NCI-H1436 treated with DMSO at 0.1 percent for 48 hours (cell line): ENCODE data around the gene ATP6V0A4.
"Not testable (repeated sequence)": the region's sequence is repeated elsewhere in the genome, so short reads cannot be mapped to it uniquely, and the experiment has no call there.

Experiments
- DNase-seq: peaks from one replicate; lab custom pipeline; 2025; lab: John Stamatoyannopoulos, UW

The ATP6V0A4 gene

DNA sequence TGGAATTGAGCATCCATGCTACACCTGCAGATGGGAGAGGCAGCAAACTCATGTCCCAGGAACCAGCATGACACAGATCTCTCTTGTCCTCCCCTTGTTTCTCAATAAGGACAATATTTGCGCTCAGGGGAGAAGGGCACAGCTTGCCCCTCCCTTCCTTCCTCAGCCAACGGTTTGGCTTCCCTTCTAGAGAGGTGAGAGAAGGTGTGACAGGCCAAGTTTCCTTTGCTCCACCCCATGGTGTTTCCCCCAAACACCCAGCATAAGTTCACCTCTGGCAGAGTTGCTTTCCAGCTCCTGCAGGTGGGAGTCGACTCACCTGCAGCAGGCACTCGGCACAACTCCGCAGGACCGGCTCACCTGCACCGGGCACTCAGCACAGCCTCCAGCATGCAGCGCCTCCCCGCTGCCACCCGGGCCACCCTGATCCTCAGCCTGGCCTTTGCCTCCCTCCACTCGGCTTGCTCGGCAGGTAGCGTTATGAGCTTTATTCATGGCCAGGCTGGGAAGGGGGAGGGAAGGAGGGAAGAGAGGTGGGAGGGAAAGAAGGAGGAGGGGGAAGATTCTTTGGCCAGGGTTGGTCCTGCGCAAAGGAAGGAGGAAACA is at the start of gene ATP6V0A4, which contains the start of gene TMEM213:
TSS of gene ATP6V0A4 (minus strand) at position 482 of the 606 bp plus-strand sequence. CDS start 26,949 bp downstream, outside the sequence.
TSS of gene TMEM213 (plus strand) at position 280 of the 606 bp plus-strand sequence. CDS start at position 391, 111 bp downstream.
- no peak for DNase-seq

DNA sequence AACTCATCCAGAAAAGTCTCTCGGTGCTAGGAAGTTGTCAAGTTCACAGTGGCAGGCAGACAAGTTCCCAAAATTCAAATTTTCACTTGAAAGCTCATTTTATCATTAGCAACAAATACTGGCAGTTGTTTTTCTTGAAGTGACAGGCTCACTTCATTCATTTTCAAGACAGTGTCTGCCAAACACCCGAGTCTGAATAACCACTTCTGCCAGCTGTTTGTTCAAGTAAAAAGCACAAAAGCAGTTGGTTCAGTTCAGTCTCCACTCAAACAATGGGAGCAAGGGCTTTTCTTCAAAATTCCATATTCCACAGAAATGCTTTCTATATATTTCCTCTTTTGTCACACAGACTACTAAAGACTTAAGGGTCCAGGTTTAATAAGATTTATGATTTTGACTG is 47.7 kb upstream of the ATP6V0A4 start:
- no peak for DNase-seq

DNA sequence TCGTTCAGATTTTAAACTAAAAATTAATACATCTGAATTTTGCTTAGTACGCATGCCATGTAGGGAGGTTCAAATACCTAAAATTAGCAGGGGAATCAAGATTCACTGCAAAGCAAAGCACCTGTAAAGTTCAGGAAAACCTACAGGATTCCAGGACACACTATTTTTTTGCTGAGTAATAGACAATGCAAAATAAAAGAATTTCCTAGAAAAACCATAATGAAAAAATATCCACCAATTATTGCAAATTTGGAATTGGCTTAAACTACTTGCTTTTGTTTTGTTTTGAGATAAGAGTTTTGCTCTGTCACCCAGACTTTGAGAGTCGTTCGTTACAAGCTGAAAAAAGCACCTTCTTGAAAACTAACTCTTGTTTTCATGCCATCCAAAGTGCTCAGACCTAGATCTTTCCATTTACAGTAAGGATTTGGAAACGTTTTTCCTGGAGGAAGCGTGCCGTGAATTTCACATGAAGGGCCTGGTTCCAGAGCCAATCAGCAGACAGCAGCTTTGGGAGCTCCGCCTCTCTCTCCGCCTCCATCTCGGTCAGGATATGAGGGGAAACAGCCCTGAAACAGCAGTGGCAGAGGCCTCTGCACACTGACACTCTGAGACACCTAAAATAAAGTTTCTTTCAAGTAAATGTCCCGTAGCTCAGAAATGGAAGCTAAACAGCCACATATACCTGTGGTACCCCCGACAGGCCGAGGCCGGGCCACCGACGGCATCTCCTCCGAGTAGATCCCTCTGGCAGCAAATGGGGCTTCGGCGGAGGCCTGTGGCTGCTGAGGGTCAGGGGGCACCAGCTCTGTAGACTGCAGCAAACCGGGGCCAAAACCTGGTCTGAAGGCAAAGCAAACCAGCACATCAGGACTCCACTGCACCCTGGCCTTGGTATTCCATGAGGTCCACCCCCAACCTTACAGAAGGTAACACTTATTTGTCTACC is 45.9 kb upstream of the ATP6V0A4 start:
- no peak for DNase-seq

DNA sequence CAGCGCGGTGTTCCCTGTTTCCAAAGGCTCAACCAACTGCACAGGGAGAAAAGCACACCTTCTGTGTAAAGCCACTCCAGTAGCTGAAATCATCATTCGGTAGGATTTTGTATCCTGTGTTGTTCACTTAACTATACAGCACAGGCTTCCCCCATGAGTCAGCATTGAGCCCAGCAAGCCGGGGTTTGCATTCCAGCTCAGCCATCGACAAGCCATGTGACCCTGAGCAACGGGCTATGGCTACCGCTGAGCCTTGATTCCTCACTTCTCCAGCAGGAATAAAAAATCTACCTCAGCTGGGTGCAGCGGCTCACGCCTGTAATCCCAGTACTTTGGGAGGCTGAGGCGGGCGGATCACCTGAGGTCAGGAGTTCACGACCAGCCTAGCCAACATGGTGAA is 44.1 kb upstream of the ATP6V0A4 start:
- DNase-seq, result no peak

- DNase-seq, result no peak
Observed at GRCh38 chr7:138838166-138838565, 40.2 kb upstream of the ATP6V0A4 start.

- DNase-seq, result no peak
Observed at GRCh38 chr7:138837627-138838026, 39.6 kb upstream of the ATP6V0A4 start.

DNA sequence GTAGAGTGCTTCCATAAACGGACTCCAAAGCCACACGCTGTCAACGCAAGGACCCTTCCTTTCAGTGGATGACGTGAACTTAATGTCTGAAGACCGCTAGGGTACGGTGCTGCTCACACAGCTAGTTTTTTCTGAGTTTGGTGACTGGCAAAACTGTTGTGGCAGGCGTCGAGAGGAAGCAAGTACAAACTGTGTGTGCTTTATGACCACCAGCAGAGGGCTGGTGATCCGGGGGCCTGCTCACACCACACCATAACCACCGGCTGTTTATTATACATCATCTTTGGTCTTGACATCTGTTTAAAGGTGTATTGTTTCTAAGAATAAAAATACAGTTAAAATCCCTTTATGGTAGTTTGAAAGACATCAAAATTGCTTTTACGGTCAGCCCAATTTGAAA is 37.1 kb upstream of the ATP6V0A4 start:
- no peak for DNase-seq

DNA sequence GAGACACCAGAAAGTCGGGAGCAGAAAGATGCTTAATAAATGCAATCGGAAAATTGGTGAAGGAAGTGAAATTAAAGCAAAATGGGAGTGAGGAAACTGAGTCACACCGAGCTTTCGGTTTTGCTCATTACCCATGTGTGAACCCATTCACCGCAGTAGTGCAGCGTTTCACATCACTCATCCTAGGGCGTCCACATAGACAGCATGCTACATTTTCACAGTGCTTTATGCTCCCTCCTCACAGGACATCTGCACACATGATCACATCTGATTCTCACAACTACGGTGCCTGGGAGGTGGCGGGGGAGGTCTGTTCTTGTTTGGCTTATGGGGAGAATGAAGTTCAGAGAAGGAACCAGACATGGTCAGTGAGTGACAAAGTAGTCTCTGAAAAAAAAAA is 36.6 kb upstream of the ATP6V0A4 start:
- DNase-seq, result no peak

DNA sequence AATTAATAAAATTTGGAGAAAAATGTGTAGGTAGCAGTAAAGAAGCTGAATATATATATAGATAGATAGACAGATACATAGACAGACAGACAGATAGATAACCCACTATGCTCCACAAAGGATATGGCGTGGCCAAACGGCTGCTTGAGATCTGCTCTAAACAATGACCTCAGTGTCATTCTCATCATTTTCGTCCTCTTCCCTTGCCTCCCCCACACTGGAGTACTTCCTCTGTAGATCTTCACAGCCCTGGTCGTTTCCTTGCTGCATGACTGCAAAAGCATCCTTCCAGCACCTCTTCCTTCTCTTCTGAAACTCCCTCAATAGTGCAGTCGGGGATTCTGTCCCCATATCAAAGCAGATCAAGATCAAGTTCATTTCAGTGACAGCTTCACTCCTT is 35.6 kb upstream of the ATP6V0A4 start:
- no peak for DNase-seq

- no peak for DNase-seq
Observed at GRCh38 chr7:138832966-138833365, 35.0 kb upstream of the ATP6V0A4 start.

GRCh38 chr7:138829335-138829734 is 31.3 kb upstream of the ATP6V0A4 start:
- DNase-seq, result no peak

- DNase-seq, result no peak
Observed at GRCh38 chr7:138828302-138828701, 30.3 kb upstream of the ATP6V0A4 start.

DNA sequence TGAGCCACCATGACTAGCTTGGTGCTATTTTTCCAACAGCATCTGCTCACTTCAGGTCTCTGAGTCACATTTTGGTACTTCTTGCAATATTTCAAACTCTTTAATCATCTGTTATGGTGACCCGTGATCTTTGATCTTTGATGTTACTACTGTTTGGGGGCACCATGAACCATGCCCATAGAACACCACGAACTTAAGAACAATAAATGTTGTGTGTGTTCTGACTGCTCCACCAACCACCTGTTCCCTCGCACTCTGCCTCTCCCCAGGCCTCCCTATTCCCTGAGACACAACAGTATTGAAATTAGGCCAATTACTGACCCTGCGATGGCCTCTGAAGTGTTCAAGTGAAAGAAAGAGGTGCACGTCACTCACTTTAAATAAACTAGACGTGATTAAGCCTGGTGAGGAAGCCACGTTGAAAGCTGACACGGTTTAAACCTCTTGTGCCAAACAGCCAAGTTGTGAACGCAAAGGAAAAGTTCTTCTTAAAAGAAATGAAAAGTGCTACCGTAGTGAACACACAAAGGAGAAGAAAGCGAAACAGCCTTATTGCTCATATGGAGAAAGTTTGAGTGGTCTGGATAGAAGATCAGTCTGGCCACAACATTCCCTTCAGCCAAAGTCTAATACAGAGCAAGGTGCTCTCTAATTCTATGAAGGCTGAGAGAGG is 27.2 kb upstream of the ATP6V0A4 start:
- no peak for DNase-seq

- DNase-seq, result no peak
Observed at GRCh38 chr7:138822867-138823535, 25.0 kb upstream of the ATP6V0A4 start.

DNA sequence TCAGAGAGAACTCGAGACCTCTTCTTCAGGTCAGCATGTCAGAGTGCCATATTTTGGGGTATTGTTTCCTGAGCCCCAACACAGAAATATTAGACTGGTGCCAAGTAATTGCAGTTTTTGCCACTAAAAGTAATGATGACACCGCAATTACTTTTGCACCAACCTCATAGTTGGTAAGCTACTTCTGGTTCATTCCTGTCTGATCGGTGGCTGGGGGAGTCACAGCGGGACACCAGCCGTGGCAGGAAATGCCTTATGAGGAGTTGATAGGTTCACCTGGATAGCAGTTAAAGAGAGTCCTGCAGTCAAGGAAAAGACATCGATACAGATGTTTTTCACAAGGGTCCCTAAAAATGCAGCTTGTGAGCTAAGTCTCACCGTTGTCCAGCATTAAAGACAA is 23.9 kb upstream of the ATP6V0A4 start:
- DNase-seq, result no peak

GRCh38 chr7:138819625-138820024 is 21.6 kb upstream of the ATP6V0A4 start:
- no peak for DNase-seq

GRCh38 chr7:138816650-138817049 is 18.7 kb upstream of the ATP6V0A4 start:
- DNase-seq, result no peak

- DNase-seq, result no peak
Observed at GRCh38 chr7:138814816-138815332, 16.9 kb upstream of the ATP6V0A4 start.

DNA sequence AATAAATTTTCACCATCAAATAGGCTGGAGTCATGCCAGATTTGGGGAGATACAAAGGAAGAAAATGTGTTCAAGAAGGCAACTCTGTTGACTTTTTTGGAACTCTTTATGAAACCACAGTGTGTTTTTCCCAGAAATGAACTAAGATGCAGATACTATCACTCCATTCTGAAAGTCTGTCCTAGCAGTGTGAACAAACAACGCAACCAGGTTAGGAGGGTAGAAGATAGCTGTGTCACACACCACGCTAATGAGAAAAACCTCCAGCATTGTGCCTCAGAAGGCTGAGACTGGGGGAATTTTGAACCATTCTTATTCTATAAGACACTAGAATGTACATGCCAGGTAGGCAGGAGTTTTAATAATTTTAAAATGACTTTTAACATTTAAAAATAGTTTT is 15.9 kb upstream of the ATP6V0A4 start:
- DNase-seq, result no peak

GRCh38 chr7:138811327-138811726 is 13.3 kb upstream of the ATP6V0A4 start:
- DNase-seq, result not testable (repeated sequence)

- no peak for DNase-seq
Observed at GRCh38 chr7:138809346-138809745, 11.3 kb upstream of the ATP6V0A4 start.

- DNase-seq, result no peak
Observed at GRCh38 chr7:138804618-138805017, 6.6 kb upstream of the ATP6V0A4 start.
